ENCODE results near the gene MTMR1.

The MTMR1 gene

DNA sequence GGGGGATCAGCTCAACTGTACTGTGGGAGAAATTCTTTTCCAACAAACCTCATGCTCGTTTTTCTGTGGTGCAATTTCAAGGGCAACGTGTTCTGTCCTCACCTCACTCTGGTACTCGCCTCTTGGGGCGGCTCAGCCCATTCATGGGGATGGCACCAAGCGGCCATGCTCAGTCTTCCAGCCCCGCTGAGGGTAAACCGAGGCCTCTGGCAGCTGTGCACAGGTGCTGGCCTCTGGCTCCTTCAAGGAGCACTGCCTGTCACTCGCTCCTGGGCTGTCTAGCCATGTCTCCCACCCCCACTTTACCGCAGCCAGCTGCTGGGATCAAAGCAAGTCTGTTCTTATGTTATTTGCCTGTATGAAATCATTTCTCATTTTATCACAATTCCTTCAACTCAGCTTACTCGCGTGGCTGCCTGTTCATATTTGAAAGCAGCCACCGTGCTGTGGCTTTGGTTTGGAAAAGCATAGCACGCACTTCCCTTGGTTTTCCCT, 70.2 kb downstream of the MTMR1 start:
- DNase-seq (ENCODE audit: low spot score) = no peak

DNA sequence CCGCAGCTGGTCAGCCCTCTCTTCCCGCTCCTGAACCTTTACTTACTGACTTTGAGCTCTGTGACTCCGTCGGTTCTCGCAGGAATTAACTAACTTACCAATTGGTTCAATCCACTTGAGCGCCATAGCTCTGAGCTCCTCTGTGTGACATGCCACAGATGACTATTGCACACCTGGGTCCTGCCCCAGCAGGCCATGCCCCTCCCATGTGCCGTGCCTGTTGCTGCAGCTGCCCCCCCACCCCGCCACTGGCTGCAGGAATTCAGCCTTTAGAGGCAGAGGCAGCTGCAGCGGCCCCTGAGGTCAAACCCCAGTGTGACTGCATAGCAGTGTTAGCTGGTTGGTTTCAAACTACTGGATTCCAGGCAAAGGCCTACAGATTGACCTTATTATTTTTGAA, 70.6 kb downstream of the MTMR1 start:
- DNase-seq (ENCODE audit: low spot score) = no peak

GRCh38 chrX:150765237-150765636, 72.0 kb downstream of the MTMR1 start:
- DNase-seq (ENCODE audit: low spot score) = no peak

DNA sequence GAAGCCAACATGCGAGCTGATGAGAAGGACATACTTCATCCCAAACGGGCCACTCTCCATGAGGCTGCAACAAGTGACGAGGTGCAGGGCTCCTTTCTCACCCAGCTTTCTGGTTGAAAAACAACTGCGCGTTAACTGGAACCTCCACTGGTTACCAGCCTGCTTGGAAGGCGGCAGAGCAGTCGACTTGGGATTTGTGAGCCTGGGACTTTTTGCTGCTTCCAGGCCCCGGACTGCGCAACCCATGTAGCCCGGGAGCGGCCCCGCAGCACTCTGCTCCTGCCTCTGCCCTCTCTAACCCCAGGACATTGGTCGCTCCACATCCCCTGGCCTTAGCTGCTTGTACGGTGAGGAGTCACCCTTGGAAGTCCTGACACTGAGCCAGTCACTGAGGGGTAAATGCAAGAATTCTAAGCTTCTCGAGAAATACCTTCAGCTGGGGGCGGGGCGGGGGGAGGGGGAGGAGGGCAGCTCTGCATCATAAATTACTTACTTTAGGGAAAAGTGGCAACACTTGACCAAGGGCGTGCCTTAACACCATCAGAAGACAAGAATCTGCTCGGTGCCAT, 72.7 kb downstream of the MTMR1 start:
- DNase-seq (ENCODE audit: low spot score) = no peak

- no peak for DNase-seq (ENCODE audit: low spot score)
Measured at GRCh38 chrX:150766351-150767044, 73.3 kb downstream of the MTMR1 start.

GRCh38 chrX:150767045-150767395, 73.8 kb downstream of the MTMR1 start:
- no peak for DNase-seq (ENCODE audit: low spot score)

DNA sequence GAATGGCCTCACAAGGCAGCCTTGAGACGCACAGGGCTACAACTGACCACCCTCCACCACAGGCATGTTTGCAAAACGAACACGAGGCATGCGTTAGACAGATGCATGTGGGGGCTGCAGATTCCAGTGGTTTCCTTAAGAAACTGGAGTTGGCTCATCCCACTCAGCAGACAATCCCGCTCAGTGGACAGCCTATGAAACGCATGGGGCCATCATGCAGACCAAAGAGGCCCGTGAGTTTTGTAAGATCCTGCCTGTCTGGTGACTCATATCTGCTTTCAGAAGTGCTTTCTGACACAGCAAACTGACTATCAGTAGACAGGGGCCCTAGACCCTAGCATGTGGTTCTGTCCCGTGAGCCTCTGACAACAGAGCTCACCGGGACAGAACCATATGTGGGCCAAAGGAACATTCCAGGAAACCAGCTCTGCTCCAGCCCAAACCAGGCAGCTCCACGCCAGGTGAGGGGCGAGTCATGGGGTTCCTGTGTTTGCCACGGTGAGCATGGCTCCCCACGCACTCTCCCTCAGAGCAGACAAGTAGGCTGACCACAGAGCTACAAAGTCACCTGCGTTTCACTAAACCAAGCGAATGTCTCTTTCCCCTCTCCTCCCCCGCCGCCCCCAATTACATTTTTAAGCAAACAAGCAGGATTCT, 74.4 kb downstream of the MTMR1 start:
- no peak for DNase-seq (ENCODE audit: low spot score)

GRCh38 chrX:150768132-150768485, 74.9 kb downstream of the MTMR1 start:
- DNase-seq (ENCODE audit: low spot score) = no peak

DNA sequence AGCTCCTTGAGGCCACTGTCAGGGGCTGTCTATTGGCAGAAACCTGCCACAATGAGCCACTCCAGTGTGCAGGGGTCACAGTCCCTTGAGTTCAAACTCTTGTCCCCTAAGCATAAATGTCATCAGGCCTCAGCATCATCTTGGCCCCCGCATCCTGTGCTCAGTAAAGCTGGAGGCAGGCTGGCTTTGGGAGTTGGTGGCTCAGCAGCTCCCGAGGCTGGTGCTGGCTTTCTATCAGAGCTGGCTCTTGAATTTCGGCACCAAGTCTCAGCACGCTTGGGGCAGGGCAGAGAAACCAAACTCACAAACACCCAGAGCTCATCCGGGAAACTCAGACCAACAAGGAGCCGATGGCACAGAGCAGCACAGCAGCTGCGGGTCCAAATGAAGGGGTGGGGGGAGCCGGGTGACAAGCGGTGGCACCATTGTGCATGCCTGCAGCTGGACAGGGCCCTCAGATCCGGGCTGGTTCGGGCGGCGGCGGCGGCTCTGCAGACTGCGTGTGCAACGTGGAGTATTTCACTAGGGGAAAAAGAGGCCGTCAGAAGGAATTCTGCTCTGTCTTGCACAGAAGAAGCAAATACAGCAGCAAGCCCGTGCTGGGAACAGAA, 75.5 kb downstream of the MTMR1 start:
- DNase-seq (ENCODE audit: low spot score) = peak; percentile 62

DNA sequence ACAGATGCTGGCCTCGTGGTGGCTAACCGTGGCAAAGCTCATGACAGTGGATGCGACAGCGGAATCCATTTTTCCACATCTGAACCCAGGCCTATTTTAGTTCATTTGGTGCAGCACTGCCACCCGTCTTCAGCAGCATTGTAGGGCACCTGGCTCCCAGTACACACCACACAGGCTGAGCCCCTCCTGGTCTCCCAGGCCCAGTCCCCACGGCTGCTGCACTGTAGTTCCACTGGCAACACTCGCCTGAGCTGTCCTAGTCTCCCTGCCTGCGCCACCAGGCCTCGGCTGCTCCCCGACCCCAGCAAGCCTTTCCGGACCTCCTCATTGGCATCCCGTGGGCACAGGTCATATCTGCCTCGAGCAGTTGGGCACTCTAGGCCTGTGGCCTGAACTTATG, 76.2 kb downstream of the MTMR1 start:
- DNase-seq (ENCODE audit: low spot score) = no peak

DNA sequence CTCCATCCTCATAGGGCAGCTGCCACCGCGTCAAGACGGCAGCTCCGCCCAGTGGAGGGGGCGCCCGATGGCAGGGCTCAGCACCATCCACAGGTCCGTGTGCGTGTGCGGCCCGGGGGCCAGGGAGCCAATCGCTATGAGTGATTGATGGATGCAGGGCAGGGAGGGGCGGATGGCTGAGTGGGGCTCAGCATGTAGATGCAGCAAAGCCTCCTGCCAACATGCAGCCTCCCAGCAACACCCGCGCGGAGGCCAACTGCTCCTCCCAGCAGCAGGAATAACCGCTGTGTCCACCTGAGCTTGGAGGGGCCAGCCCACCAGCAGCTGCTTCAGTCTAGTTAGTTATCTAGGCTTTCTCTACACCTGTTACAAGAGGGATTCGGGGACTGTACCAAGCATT, 77.4 kb downstream of the MTMR1 start:
- DNase-seq (ENCODE audit: low spot score) = no peak

DNA sequence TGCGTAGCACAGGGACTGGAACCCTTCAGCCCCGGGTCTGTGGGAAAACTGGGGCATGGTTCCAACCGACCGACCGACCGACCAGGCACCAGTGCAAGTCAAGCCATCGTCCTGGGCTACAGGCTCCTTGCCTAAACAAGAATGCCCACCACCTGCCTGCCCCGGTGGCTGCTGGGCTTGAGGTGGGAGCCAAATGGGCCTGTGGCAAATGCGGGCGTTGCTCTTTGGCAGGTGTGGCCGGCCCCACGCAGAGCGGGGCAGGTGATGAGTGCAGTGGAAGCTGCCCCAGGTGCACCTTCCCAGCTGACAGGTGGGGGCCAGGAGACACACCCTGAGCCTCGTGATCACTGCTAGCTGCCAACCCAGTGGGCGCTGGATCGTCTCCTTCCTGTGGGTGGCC, 77.9 kb downstream of the MTMR1 start:
- no peak for DNase-seq (ENCODE audit: low spot score)

DNA sequence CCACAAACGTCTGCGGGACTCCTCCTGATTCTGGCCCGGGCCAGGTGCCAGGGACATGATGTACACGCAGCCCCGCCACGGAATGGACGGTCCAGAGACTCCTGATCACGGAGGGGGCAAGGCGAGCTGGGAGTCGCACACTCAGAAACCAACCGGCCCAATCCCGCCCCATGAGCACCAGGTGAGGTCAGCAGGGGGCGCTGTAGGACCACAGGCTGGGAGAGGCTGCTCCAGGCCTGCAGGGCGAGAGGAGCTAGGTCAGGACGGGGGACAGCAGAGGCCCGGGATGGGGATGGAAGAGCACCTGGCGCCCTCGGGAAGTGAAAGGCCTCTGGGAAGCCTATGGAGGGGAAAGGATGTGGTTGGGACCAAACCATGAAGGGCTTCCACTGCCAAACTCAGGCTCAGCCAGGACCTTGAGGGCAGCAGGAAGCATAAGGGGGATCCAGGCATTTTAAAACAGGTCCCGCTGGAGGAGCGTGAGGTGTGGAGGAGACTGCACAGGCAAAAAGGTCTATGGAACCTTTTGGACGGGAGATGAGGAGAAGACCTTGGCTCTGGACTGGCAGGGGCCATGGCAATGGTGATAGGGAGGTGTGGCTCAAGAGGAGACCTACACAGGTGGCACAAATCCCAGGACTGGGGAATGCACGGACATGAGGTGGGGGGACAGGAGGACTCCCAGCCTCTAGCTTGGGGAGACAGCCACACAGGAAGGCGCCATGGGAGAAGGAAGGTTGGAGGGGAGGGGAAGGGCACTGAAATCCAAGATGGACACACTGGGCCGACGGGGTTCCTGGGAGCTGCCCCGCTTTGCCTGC, 79.2 kb downstream of the MTMR1 start:
- DNase-seq (ENCODE audit: low spot score) = peak; percentile 77

- DNase-seq (ENCODE audit: low spot score) = no peak
Measured at GRCh38 chrX:150773117-150773516, 79.9 kb downstream of the MTMR1 start.

- DNase-seq (ENCODE audit: low spot score) = no peak
Measured at GRCh38 chrX:150773634-150774033, 80.4 kb downstream of the MTMR1 start.

DNA sequence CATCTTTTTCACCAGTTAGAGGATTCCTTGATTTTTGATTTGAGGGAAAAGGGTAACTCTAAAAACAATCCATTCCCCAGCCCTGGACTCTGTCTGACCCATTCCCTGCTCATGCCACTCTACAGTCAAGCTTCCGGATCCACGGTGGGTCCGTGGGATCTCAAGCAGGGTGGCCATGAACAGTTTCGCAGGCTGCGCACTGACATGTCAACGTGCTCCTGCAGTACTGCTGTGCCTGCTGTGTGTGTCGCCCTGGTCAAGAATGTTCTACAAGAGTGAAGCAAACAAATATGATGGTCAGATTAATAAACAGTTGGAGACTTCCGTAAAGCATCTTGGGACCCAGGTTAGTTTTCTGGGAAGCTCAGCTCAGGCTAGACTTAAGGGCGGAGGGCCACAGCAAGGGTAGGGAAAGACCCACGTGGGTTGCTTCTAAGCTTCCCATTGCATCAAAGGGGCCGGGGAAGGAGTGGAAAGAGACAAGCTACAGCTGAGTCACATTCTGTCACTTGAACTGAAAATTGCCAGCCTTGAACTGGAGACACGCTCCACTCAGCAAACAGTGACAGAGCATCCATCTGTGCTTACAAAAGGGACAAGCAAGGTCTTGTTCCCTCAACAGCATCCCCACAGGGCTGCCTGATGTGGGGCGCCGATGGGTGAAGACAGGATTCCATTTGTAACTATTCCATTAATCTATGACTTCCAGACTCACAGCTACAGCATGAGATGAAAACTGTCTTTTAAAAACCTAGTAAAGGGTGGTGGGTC, 81.8 kb downstream of the MTMR1 start:
- peak; percentile 65 for DNase-seq (ENCODE audit: low spot score)

- no peak for DNase-seq (ENCODE audit: low spot score)
Measured at GRCh38 chrX:150775569-150776350, 82.6 kb downstream of the MTMR1 start.

DNA sequence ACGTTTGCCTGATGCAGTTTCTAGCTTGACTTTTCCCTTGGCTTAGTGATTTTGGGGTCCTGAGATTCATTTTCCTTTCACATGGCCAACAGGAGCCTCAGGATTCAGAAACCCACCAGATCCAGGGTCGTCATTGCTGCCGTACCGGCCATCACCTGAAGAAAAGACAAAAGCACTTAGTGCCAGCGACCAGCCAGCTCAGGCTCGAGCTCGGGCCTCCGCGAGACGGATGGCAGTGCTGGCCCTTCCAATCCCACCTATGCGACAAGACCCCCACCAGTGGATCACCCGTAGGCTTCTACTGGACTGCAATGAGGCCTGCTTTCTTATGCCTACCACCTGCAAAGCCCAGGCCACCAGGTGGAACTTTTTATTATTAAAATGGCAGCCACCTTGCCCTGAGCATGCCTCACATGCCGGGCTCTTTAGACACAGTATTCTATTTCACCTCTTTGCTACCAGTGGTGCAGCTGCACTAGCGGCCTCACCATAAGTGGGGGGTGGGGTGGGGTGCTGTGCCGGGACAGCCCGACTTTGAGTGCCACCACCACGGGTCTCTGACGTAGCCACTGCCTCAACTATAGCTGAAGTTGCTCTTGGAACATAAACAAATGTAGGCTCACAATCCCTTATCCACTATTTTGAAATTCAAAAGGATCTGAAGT, 84.3 kb downstream of the MTMR1 start:
- DNase-seq (ENCODE audit: low spot score) = no peak

GRCh38 chrX:150779385-150779784, 86.2 kb downstream of the MTMR1 start:
- no peak for DNase-seq (ENCODE audit: low spot score)

DNA sequence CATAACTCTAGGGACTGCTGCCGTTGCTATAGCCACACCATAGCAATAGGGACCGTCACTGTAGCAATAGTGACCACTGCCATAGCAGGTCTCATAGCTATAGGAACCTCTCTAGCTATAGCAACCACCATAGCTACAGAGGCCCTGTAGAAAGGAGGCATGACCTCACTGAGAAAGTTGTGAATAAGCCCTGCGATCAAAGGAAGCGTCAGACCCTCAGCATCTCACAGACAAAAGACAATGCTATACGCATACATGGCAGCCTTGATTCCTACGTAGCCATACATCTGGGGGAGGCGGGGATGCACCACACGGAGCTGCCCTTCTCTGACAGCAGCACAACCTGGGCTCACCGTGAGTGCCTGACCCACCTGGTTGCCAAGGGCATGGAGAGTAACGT, 88.5 kb downstream of the MTMR1 start:
- DNase-seq (ENCODE audit: low spot score) = no peak

All from Ammon's horn (tissue), 1 donor.